ENCODE results near the gene CXCL12. TPM values are rescaled to one million over a fixed set of nuclear protein-coding genes. Genes with fewer than 3 reads are reported as not detected.

The CXCL12 gene
- total RNA-seq, 5 donors from 2014 or later (not counting 1 experiment from before 2014, with no cell fraction given) = 0.53 to 0.63 (median 0.58) TPM; not detected in 2

DNA sequence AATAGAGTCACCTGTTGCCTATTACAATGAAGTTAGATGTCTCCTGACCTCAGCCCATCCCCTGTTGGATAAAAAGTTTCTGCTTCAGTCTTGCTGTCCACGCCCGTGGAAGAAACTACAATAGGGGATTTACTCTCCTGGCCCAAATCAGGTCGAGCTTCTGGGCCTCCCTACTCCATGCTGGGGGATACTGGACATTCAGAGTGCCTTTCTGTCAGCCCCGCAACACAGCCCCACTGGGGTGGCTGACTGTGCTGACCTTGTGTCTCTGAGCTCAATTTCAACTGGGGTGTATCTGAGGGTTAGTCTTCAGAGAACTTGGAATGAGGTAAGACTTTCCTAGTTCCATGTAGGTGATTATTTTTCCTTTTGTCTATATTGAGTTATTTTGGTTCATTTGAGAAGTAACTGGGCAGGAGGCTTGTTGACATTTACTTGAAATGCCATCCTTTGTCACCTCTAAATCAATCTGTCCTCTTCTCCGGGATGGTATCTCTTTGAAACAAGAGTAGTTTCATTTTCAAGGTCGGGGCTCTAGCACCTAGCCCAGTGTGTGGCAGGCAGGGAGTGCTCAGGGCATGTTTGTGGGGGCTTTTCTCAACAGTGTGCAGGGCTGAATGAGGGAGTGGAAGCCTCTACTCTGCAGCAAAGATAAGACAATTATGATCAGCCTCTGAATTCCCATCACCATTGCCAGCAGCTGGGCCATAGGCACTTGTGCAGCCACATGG is 17.7 kb upstream of the CXCL12 start:
- H3K4me1 ChIP-seq (ENCODE audit: control insufficient read depth in 1 of 2, extremely low read depth in 1 of 2, insufficient read depth in 2 of 2, low read length in 2 of 2) = no peaks in the 10 kb centered on the region
- POLR2A ChIA-PET = no interaction called here
- peaks cover 0 to 4% (median 3%) of the 10 kb centered on the region in 3 donors for H3K9me3 Mint-ChIP-seq
- H3K27ac ChIP-seq (ENCODE audit: low read length) = no peak overlapping the region
- no peaks in the 10 kb centered on the region for H3K36me3 Mint-ChIP-seq
- peaks cover 3 to 6% of the 10 kb centered on the region in 2 donors for H3K27me3 Mint-ChIP-seq
- no peak overlapping the region for H3K4me3 Mint-ChIP-seq
- no peaks in the 10 kb centered on the region for H3K4me1 Mint-ChIP-seq
- H3K9me3 ChIP-seq = no peaks in the 10 kb centered on the region
- H3K27ac Mint-ChIP-seq = no peak overlapping the region
- H3K27me3 ChIP-seq (replicated peaks in 1 of 2; ENCODE audit: control insufficient read depth in 2 of 2, extremely low read depth in 1 of 2, insufficient read depth in 2 of 2, low read length in 1 of 2) = peaks cover 0 to 8% of the 10 kb centered on the region in 2 experiments
- H3K4me3 ChIP-seq (ENCODE audit: control insufficient read depth in 1 of 2, extremely low read depth in 1 of 2, low read length in 1 of 2) = no peak overlapping the region
- CTCF ChIA-PET = no interaction called here
- H3K36me3 ChIP-seq (ENCODE audit: control insufficient read depth in 2 of 2, extremely low read depth in 1 of 2, insufficient read depth in 1 of 2, low read length in 1 of 2) = no peaks in the 10 kb centered on the region
- DNase-seq (no peak), ATAC-seq (replicated peaks in 1 of 4) (no peak)
- 79% methylated on average over 3 of the region's 6 CpGs for WGBS (ENCODE audit: insufficient coverage)

DNA sequence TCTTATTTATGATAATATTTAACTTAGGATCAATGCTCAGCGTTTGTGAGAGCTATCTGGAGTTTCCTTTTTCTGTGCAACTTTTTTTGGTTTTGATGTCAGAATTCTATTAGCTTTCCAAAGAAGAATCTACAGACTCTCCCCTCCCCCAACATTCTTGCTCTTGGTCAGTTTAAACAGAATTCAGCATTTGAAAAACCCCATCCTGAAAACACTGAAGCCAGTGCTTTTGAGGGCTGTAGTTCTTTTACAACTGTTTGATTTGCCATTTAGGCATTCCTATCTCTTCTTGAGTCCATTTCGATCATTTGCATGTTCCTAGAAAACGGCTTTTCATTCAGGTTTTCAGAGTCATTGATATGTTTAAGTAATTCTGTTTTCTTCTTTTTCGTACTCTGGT is 15.6 kb upstream of the CXCL12 start:
- no peak for DNase-seq
- no CpG with 5 or more reads among the region's 4 CpGs for WGBS (ENCODE audit: insufficient coverage)
- H3K27ac ChIP-seq (ENCODE audit: low read length) = no peak overlapping the region
- POLR2A ChIA-PET = no interaction called here
- no peaks in the 10 kb centered on the region for H3K36me3 ChIP-seq (ENCODE audit: control insufficient read depth in 2 of 2, extremely low read depth in 1 of 2, insufficient read depth in 1 of 2, low read length in 1 of 2)
- H3K4me1 ChIP-seq (ENCODE audit: control insufficient read depth in 1 of 2, extremely low read depth in 1 of 2, insufficient read depth in 2 of 2, low read length in 2 of 2) = no peaks in the 10 kb centered on the region
- H3K36me3 Mint-ChIP-seq = no peaks in the 10 kb centered on the region
- ATAC-seq (replicated peaks in 1 of 4) = no peak
- H3K9me3 ChIP-seq = no peaks in the 10 kb centered on the region
- peaks cover 0 to 2% (median 0%) of the 10 kb centered on the region in 3 donors for H3K9me3 Mint-ChIP-seq
- H3K27me3 Mint-ChIP-seq = peaks cover 12 to 13% of the 10 kb centered on the region in 2 donors
- H3K4me1 Mint-ChIP-seq = no peaks in the 10 kb centered on the region
- no peak overlapping the region for H3K27ac Mint-ChIP-seq
- H3K4me3 Mint-ChIP-seq = no peak overlapping the region
- H3K4me3 ChIP-seq (ENCODE audit: control insufficient read depth in 1 of 2, extremely low read depth in 1 of 2, low read length in 1 of 2) = no peak overlapping the region
- CTCF ChIA-PET = no interaction called here
- peaks cover 0 to 23% of the 10 kb centered on the region in 2 experiments for H3K27me3 ChIP-seq (replicated peaks in 1 of 2; ENCODE audit: control insufficient read depth in 2 of 2, extremely low read depth in 1 of 2, insufficient read depth in 2 of 2, low read length in 1 of 2)

GRCh38 chr10:44399659-44400451 is 15.0 kb upstream of the CXCL12 start:
- ChIA-PET POLR2A (interaction anchor here in 1 of 2 donors (0.5 kb wide), 1 partner anchor 452 kb away, joined by 4 read pairs; no protein-coding TSS in a partner anchor), CTCF (no interaction called here)
- H3K27me3 ChIP-seq (replicated peaks in 1 of 2; ENCODE audit: control insufficient read depth in 2 of 2, extremely low read depth in 1 of 2, insufficient read depth in 2 of 2, low read length in 1 of 2) = peaks cover 0 to 27% of the 10 kb centered on the region in 2 experiments
- no peaks in the 10 kb centered on the region for H3K36me3 Mint-ChIP-seq
- H3K27ac Mint-ChIP-seq = no peak overlapping the region
- H3K36me3 ChIP-seq (ENCODE audit: control insufficient read depth in 2 of 2, extremely low read depth in 1 of 2, insufficient read depth in 1 of 2, low read length in 1 of 2) = no peaks in the 10 kb centered on the region
- H3K4me1 ChIP-seq (ENCODE audit: control insufficient read depth in 1 of 2, extremely low read depth in 1 of 2, insufficient read depth in 2 of 2, low read length in 2 of 2) = no peaks in the 10 kb centered on the region
- no peaks in the 10 kb centered on the region for H3K9me3 Mint-ChIP-seq
- no peak overlapping the region for H3K4me3 ChIP-seq (ENCODE audit: control insufficient read depth in 1 of 2, extremely low read depth in 1 of 2, low read length in 1 of 2)
- ATAC-seq (replicated peaks in 1 of 4) = no peak
- no peak for DNase-seq
- no peaks in the 10 kb centered on the region for H3K4me1 Mint-ChIP-seq
- peaks cover 13 to 14% of the 10 kb centered on the region in 2 donors for H3K27me3 Mint-ChIP-seq
- H3K4me3 Mint-ChIP-seq = no peak overlapping the region
- H3K9me3 ChIP-seq = no peaks in the 10 kb centered on the region
- WGBS (ENCODE audit: insufficient coverage) = 58% methylated on average over 4 of the region's 6 CpGs
- no peak overlapping the region for H3K27ac ChIP-seq (ENCODE audit: low read length)

DNA sequence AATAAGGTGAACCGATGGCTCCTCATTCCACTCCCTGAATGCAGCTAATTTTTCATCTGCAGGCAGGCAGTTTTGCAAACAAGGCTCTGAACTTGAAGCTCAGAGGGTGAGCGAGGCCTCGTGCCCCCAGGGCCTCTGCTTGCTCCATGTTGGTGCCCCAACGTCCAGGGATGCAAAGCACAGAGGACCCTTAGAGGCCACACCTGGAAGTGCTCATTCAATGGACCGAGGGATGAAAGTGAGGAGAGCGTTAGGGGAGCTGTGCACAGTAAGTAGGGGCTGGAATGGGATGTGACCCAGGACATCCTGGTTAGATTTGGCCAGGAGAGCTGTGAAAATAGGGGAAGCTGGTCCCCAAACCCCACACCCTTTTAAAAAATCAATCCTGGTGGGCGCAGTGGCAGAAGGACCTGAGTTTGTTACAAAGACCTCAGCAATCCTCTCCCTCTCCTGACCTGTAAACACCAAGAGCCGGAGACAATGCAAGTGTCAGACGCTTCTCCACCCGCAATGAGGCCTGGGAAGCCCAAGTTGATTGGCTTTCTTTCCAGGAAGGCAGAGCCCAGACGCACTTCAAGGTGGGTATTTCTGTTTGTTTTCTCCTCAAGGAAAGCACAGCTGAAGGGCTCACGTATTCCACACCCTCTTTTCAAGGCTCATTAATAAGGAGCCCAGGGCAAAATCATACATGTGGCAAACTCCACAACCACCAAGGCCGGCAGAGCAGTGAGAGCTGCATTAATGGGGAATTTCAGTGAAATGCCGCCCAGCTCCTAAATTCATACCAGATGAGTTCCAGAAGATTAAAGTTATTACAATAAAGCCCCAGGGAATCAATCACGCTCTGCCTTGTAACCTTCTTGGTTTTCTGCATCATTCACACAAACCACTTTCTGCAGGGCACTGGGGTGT is 14.1 kb upstream of the CXCL12 start:
- Histone ChIP-seq H3K9me3 (no peaks in the 10 kb centered on the region), H3K4me3 (ENCODE audit: control insufficient read depth in 1 of 2, extremely low read depth in 1 of 2, low read length in 1 of 2) (no peak overlapping the region), H3K4me1 (ENCODE audit: control insufficient read depth in 1 of 2, extremely low read depth in 1 of 2, insufficient read depth in 2 of 2, low read length in 2 of 2) (no peaks in the 10 kb centered on the region), H3K36me3 (ENCODE audit: control insufficient read depth in 2 of 2, extremely low read depth in 1 of 2, insufficient read depth in 1 of 2, low read length in 1 of 2) (no peaks in the 10 kb centered on the region), H3K27ac (ENCODE audit: low read length) (no peak overlapping the region), H3K27me3 (replicated peaks in 1 of 2; ENCODE audit: control insufficient read depth in 2 of 2, extremely low read depth in 1 of 2, insufficient read depth in 2 of 2, low read length in 1 of 2) (peaks cover 0 to 33% of the 10 kb centered on the region in 2 experiments)
- H3K36me3 Mint-ChIP-seq = no peaks in the 10 kb centered on the region
- peaks cover 13% of the 10 kb centered on the region in 2 donors for H3K27me3 Mint-ChIP-seq
- ATAC-seq (replicated peaks in 1 of 4) (no peak), DNase-seq (no peak)
- no peak overlapping the region for H3K27ac Mint-ChIP-seq
- ChIA-PET POLR2A (interaction anchor here in 1 of 2 donors (0.5 kb wide), 1 partner anchor 451 kb away, joined by 4 read pairs; no protein-coding TSS in a partner anchor), CTCF (no interaction called here)
- no peaks in the 10 kb centered on the region for H3K4me1 Mint-ChIP-seq
- no peak overlapping the region for H3K4me3 Mint-ChIP-seq
- 64% methylated on average over 10 of the region's 15 CpGs for WGBS (ENCODE audit: insufficient coverage)
- no peaks in the 10 kb centered on the region for H3K9me3 Mint-ChIP-seq

GRCh38 chr10:44398271-44398670 is 13.4 kb upstream of the CXCL12 start:
- POLR2A ChIA-PET = no interaction called here
- H3K9me3 Mint-ChIP-seq = no peaks in the 10 kb centered on the region
- 76% methylated on average over 4 of the region's 7 CpGs for WGBS (ENCODE audit: insufficient coverage)
- H3K27me3 ChIP-seq (replicated peaks in 1 of 2; ENCODE audit: control insufficient read depth in 2 of 2, extremely low read depth in 1 of 2, insufficient read depth in 2 of 2, low read length in 1 of 2) = peaks cover 0 to 35% of the 10 kb centered on the region in 2 experiments
- no peak overlapping the region for H3K27ac ChIP-seq (ENCODE audit: low read length)
- H3K4me1 Mint-ChIP-seq = no peaks in the 10 kb centered on the region
- peaks cover 18 to 20% of the 10 kb centered on the region in 2 donors for H3K27me3 Mint-ChIP-seq
- no peak overlapping the region for H3K27ac Mint-ChIP-seq
- H3K36me3 ChIP-seq (ENCODE audit: control insufficient read depth in 2 of 2, extremely low read depth in 1 of 2, insufficient read depth in 1 of 2, low read length in 1 of 2) = no peaks in the 10 kb centered on the region
- no peaks in the 10 kb centered on the region for H3K9me3 ChIP-seq
- ATAC-seq (replicated peaks in 1 of 4) (no peak), DNase-seq (no peak)
- H3K4me3 ChIP-seq (ENCODE audit: control insufficient read depth in 1 of 2, extremely low read depth in 1 of 2, low read length in 1 of 2) = no peak overlapping the region
- H3K36me3 Mint-ChIP-seq = no peaks in the 10 kb centered on the region
- no peaks in the 10 kb centered on the region for H3K4me1 ChIP-seq (ENCODE audit: control insufficient read depth in 1 of 2, extremely low read depth in 1 of 2, insufficient read depth in 2 of 2, low read length in 2 of 2)
- CTCF ChIA-PET = no interaction called here
- no peak overlapping the region for H3K4me3 Mint-ChIP-seq
